HUES64 (cell line): ENCODE data around the gene DHRS7C.

Experiments used
- H3K27ac ChIP-seq: 2 replicates; pipeline ENCODE4 v1.7.0; 2013; ENCODE audit warnings: low read depth, low read length, inconsistent platforms
- H3K27me3 ChIP-seq: 2 replicates; pipeline ENCODE4 v1.6.1; 2013; ENCODE audit warnings: mild to moderate bottlenecking, low read length; ENCODE audit not compliant: insufficient read depth
- H3K36me3 ChIP-seq: 2 replicates; pipeline ENCODE4 v1.6.1; 2013; ENCODE audit warnings: mild to moderate bottlenecking, low read length; ENCODE audit not compliant: insufficient read depth
- H3K4me1 ChIP-seq: 2 replicates; pipeline ENCODE4 v1.6.1; 2013; ENCODE audit warnings: mild to moderate bottlenecking, low read length, moderate library complexity; ENCODE audit not compliant: insufficient read depth
- H3K4me3 ChIP-seq: 2 replicates; pipeline ENCODE4 v1.5.1; 2013; ENCODE audit warnings: mild to moderate bottlenecking, low read length, moderate library complexity
- H3K9ac ChIP-seq: 2 replicates; pipeline ENCODE4 v1.6.1; 2013; ENCODE audit warnings: mild to moderate bottlenecking, low read depth, low read length
- H3K9me3 ChIP-seq: 2 replicates; pipeline ENCODE4 v1.6.1; 2013; ENCODE audit warnings: low read depth, low read length; ENCODE audit not compliant: insufficient read depth
- WGBS: fragments of 150-250, 120-280 bp; methylation state at CpG from one replicate; pipeline ENCODE4 v1.1.7; 2013; ENCODE audit warnings: missing lambda C conversion rate; 5-methylcytosine and 5-hydroxymethylcytosine counted together

The DHRS7C gene

GRCh38 chr17:9809409-9809808 lies 18.0 kb upstream of the DHRS7C start:
- Histone ChIP-seq H3K4me3 (no peak overlapping the region), H3K9me3 (no peaks in the 10 kb centered on the region), H3K27ac (no peak overlapping the region), H3K4me1 (no peaks in the 10 kb centered on the region), H3K9ac (no peak overlapping the region), H3K27me3 (no peaks in the 10 kb centered on the region), H3K36me3 (no peaks in the 10 kb centered on the region)
- WGBS = 96% methylated on average over 8 of the region's 8 CpGs

GRCh38 chr17:9806699-9807098 lies 15.3 kb upstream of the DHRS7C start:
- Histone ChIP-seq H3K9me3 (no peaks in the 10 kb centered on the region), H3K9ac (no peak overlapping the region), H3K36me3 (no peaks in the 10 kb centered on the region), H3K27ac (no peak overlapping the region), H3K4me1 (no peaks in the 10 kb centered on the region), H3K4me3 (no peak overlapping the region), H3K27me3 (no peaks in the 10 kb centered on the region)
- 89% methylated on average over 6 of the region's 6 CpGs for WGBS

GRCh38 chr17:9805769-9806168 lies 14.4 kb upstream of the DHRS7C start:
- Histone ChIP-seq H3K9ac (no peak overlapping the region), H3K4me1 (no peaks in the 10 kb centered on the region), H3K27ac (no peak overlapping the region), H3K36me3 (no peaks in the 10 kb centered on the region), H3K27me3 (no peaks in the 10 kb centered on the region), H3K9me3 (no peaks in the 10 kb centered on the region), H3K4me3 (no peak overlapping the region)
- WGBS = 91% methylated on average over 4 of the region's 4 CpGs

- Histone ChIP-seq H3K4me1 (no peaks in the 10 kb centered on the region), H3K27ac (no peak overlapping the region), H3K36me3 (no peaks in the 10 kb centered on the region), H3K4me3 (no peak overlapping the region), H3K9me3 (no peaks in the 10 kb centered on the region), H3K27me3 (no peaks in the 10 kb centered on the region), H3K9ac (no peak overlapping the region)
- WGBS = 90% methylated on average over 4 of the region's 4 CpGs
These were observed 11.3 kb upstream of the DHRS7C start for GRCh38 chr17:9802697-9803096.

- Histone ChIP-seq H3K9ac (no peak overlapping the region), H3K27ac (no peak overlapping the region), H3K9me3 (no peaks in the 10 kb centered on the region), H3K27me3 (no peaks in the 10 kb centered on the region), H3K4me3 (no peak overlapping the region), H3K4me1 (no peaks in the 10 kb centered on the region), H3K36me3 (no peaks in the 10 kb centered on the region)
- WGBS = 86% methylated on average over 13 of the region's 13 CpGs
These were observed 10.9 kb upstream of the DHRS7C start for GRCh38 chr17:9802294-9802693.

- Histone ChIP-seq H3K27me3 (no peaks in the 10 kb centered on the region), H3K9ac (no peak overlapping the region), H3K36me3 (no peaks in the 10 kb centered on the region), H3K4me1 (no peaks in the 10 kb centered on the region), H3K27ac (no peak overlapping the region), H3K9me3 (no peaks in the 10 kb centered on the region), H3K4me3 (no peak overlapping the region)
- 93% methylated on average over 2 of the region's 2 CpGs for WGBS
These were observed 10.1 kb upstream of the DHRS7C start for GRCh38 chr17:9801505-9801904.

- no peaks in the 10 kb centered on the region for H3K27me3 ChIP-seq
- no peak overlapping the region for H3K9ac ChIP-seq
- no peaks in the 10 kb centered on the region for H3K36me3 ChIP-seq
- WGBS = 91% methylated on average over 7 of the region's 7 CpGs
- no peaks in the 10 kb centered on the region for H3K9me3 ChIP-seq
- H3K4me3 ChIP-seq = no peak overlapping the region
- no peak overlapping the region for H3K27ac ChIP-seq
- H3K4me1 ChIP-seq = no peaks in the 10 kb centered on the region
These were observed 7.3 kb upstream of the DHRS7C start for GRCh38 chr17:9798724-9799123.

GRCh38 chr17:9798008-9798407 lies 6.6 kb upstream of the DHRS7C start:
- no peaks in the 10 kb centered on the region for H3K4me1 ChIP-seq
- H3K9ac ChIP-seq = no peak overlapping the region
- 88% methylated on average over 3 of the region's 3 CpGs for WGBS
- H3K27ac ChIP-seq = no peak overlapping the region
- no peaks in the 10 kb centered on the region for H3K27me3 ChIP-seq
- no peaks in the 10 kb centered on the region for H3K36me3 ChIP-seq
- no peak overlapping the region for H3K4me3 ChIP-seq
- no peaks in the 10 kb centered on the region for H3K9me3 ChIP-seq

GRCh38 chr17:9792181-9792840 lies 919 bp upstream of the DHRS7C start:
- no peaks in the 10 kb centered on the region for H3K9me3 ChIP-seq
- H3K9ac ChIP-seq = no peak overlapping the region
- H3K4me1 ChIP-seq = no peaks in the 10 kb centered on the region
- no peak overlapping the region for H3K4me3 ChIP-seq
- no peaks in the 10 kb centered on the region for H3K36me3 ChIP-seq
- H3K27ac ChIP-seq = no peak overlapping the region
- WGBS = 97% methylated on average over 13 of the region's 15 CpGs
- no peaks in the 10 kb centered on the region for H3K27me3 ChIP-seq

- WGBS = 93% methylated on average over 4 of the region's 4 CpGs
- H3K4me1 ChIP-seq = no peaks in the 10 kb centered on the region
These were observed 1.1 kb downstream of the DHRS7C start for GRCh38 chr17:9790316-9790715.

GRCh38 chr17:9788601-9789000 lies 2.8 kb downstream of the DHRS7C start:
- H3K4me1 ChIP-seq = no peaks in the 10 kb centered on the region
- H3K9me3 ChIP-seq = no peaks in the 10 kb centered on the region
- H3K27me3 ChIP-seq = no peaks in the 10 kb centered on the region
- H3K4me3 ChIP-seq = no peak overlapping the region
- H3K27ac ChIP-seq = no peak overlapping the region
- H3K36me3 ChIP-seq = no peaks in the 10 kb centered on the region
- WGBS = 97% methylated on average over 8 of the region's 8 CpGs
- H3K9ac ChIP-seq = no peak overlapping the region

More at GRCh38 chr17:9790316-9790715, 1.1 kb downstream of the DHRS7C start:
- Histone ChIP-seq H3K36me3 (no peaks in the 10 kb centered on the region), H3K4me3 (no peak overlapping the region), H3K9ac (no peak overlapping the region), H3K27ac (no peak overlapping the region), H3K9me3 (no peaks in the 10 kb centered on the region), H3K27me3 (no peaks in the 10 kb centered on the region)

- no peaks in the 10 kb centered on the region for H3K4me1 ChIP-seq
- WGBS = 92% methylated on average over 2 of the region's 2 CpGs
- no peak overlapping the region for H3K9ac ChIP-seq
- no peak overlapping the region for H3K27ac ChIP-seq
- H3K36me3 ChIP-seq = no peaks in the 10 kb centered on the region
- no peak overlapping the region for H3K4me3 ChIP-seq
- H3K9me3 ChIP-seq = no peaks in the 10 kb centered on the region
- no peaks in the 10 kb centered on the region for H3K27me3 ChIP-seq
These were observed 6.8 kb downstream of the DHRS7C start for GRCh38 chr17:9784544-9784943.
